ENCODE results near the gene DNM1L.

The DNM1L gene

GRCh38 chr12:32679091-32679919, at the start of gene DNM1L:
DNM1L (plus strand) TSS chr12:32679301; CDS start chr12:32679364, 63 bp downstream.
- Histone ChIP-seq H3K27ac (ENCODE audit: low read depth, low read length) (peak within 1 kb of the TSS; percentile 93), H3K4me1 (ENCODE audit: control insufficient read depth, insufficient read depth, low read length) (peaks cover 9% of the 10 kb centered on the region), H3K9ac (ENCODE audit: low read depth, low read length) (peak within 1 kb of the TSS; percentile 84), H3K27me3 (ENCODE audit: control insufficient read depth, insufficient read depth, low read length) (no peaks in the 10 kb centered on the region), H3K9me3 (ENCODE audit: control insufficient read depth, insufficient read depth, low read length) (no peaks in the 10 kb centered on the region), H3K36me3 (ENCODE audit: control insufficient read depth, insufficient read depth, low read length) (peaks cover 4% of the 10 kb centered on the region; the same call in 1 of the 2 replicates), H3K4me3 (ENCODE audit: low read depth, low read length) (peak within 1 kb of the TSS; percentile 84)

GRCh38 chr12:32641287-32641901, 37.7 kb upstream of the DNM1L start:
- Histone ChIP-seq H3K27ac (ENCODE audit: low read depth, low read length) (no peak overlapping the region), H3K4me3 (ENCODE audit: low read depth, low read length) (no peak overlapping the region), H3K4me1 (ENCODE audit: control insufficient read depth, insufficient read depth, low read length) (no peaks in the 10 kb centered on the region), H3K27me3 (ENCODE audit: control insufficient read depth, insufficient read depth, low read length) (no peaks in the 10 kb centered on the region), H3K9me3 (ENCODE audit: control insufficient read depth, insufficient read depth, low read length) (no peaks in the 10 kb centered on the region), H3K36me3 (ENCODE audit: control insufficient read depth, insufficient read depth, low read length) (peaks cover 82% of the 10 kb centered on the region), H3K9ac (ENCODE audit: low read depth, low read length) (no peak overlapping the region)

- Histone ChIP-seq H3K9me3 (ENCODE audit: control insufficient read depth, insufficient read depth, low read length) (no peaks in the 10 kb centered on the region), H3K4me1 (ENCODE audit: control insufficient read depth, insufficient read depth, low read length) (no peaks in the 10 kb centered on the region)
Measured at GRCh38 chr12:32644431-32644830, 34.7 kb upstream of the DNM1L start.

GRCh38 chr12:32647275-32647674, 31.8 kb upstream of the DNM1L start:
- Histone ChIP-seq H3K9ac (ENCODE audit: low read depth, low read length) (no peak overlapping the region), H3K27me3 (ENCODE audit: control insufficient read depth, insufficient read depth, low read length) (no peaks in the 10 kb centered on the region)

More at GRCh38 chr12:32644431-32644830, 34.7 kb upstream of the DNM1L start:
- Histone ChIP-seq H3K4me3 (ENCODE audit: low read depth, low read length) (no peak overlapping the region), H3K9ac (ENCODE audit: low read depth, low read length) (no peak overlapping the region), H3K36me3 (ENCODE audit: control insufficient read depth, insufficient read depth, low read length) (peaks cover 59% of the 10 kb centered on the region), H3K27me3 (ENCODE audit: control insufficient read depth, insufficient read depth, low read length) (no peaks in the 10 kb centered on the region), H3K27ac (ENCODE audit: low read depth, low read length) (no peak overlapping the region)

GRCh38 chr12:32650508-32650907, 28.6 kb upstream of the DNM1L start:
- Histone ChIP-seq H3K4me1 (ENCODE audit: control insufficient read depth, insufficient read depth, low read length) (no peaks in the 10 kb centered on the region), H3K36me3 (ENCODE audit: control insufficient read depth, insufficient read depth, low read length) (peaks cover 3% of the 10 kb centered on the region), H3K4me3 (ENCODE audit: low read depth, low read length) (no peak overlapping the region), H3K9me3 (ENCODE audit: control insufficient read depth, insufficient read depth, low read length) (no peaks in the 10 kb centered on the region), H3K27ac (ENCODE audit: low read depth, low read length) (no peak overlapping the region), H3K27me3 (ENCODE audit: control insufficient read depth, insufficient read depth, low read length) (no peaks in the 10 kb centered on the region), H3K9ac (ENCODE audit: low read depth, low read length) (no peak overlapping the region)

More at GRCh38 chr12:32647275-32647674, 31.8 kb upstream of the DNM1L start:
- H3K36me3 ChIP-seq (ENCODE audit: control insufficient read depth, insufficient read depth, low read length) = peaks cover 31% of the 10 kb centered on the region
- H3K4me1 ChIP-seq (ENCODE audit: control insufficient read depth, insufficient read depth, low read length) = no peaks in the 10 kb centered on the region
- H3K4me3 ChIP-seq (ENCODE audit: low read depth, low read length) = no peak overlapping the region
- H3K27ac ChIP-seq (ENCODE audit: low read depth, low read length) = no peak overlapping the region
- H3K9me3 ChIP-seq (ENCODE audit: control insufficient read depth, insufficient read depth, low read length) = no peaks in the 10 kb centered on the region

GRCh38 chr12:32651151-32651955, 27.7 kb upstream of the DNM1L start:
- no peaks in the 10 kb centered on the region for H3K4me1 ChIP-seq (ENCODE audit: control insufficient read depth, insufficient read depth, low read length)
- H3K27me3 ChIP-seq (ENCODE audit: control insufficient read depth, insufficient read depth, low read length) = no peaks in the 10 kb centered on the region
- H3K9ac ChIP-seq (ENCODE audit: low read depth, low read length) = no peak overlapping the region
- no peak overlapping the region for H3K27ac ChIP-seq (ENCODE audit: low read depth, low read length)
- H3K4me3 ChIP-seq (ENCODE audit: low read depth, low read length) = no peak overlapping the region
- peaks cover under 1% of the 10 kb centered on the region for H3K36me3 ChIP-seq (ENCODE audit: control insufficient read depth, insufficient read depth, low read length)
- H3K9me3 ChIP-seq (ENCODE audit: control insufficient read depth, insufficient read depth, low read length) = no peaks in the 10 kb centered on the region

- no peak overlapping the region for H3K4me3 ChIP-seq (ENCODE audit: low read depth, low read length)
- no peak overlapping the region for H3K27ac ChIP-seq (ENCODE audit: low read depth, low read length)
- H3K27me3 ChIP-seq (ENCODE audit: control insufficient read depth, insufficient read depth, low read length) = no peaks in the 10 kb centered on the region
- H3K4me1 ChIP-seq (ENCODE audit: control insufficient read depth, insufficient read depth, low read length) = no peaks in the 10 kb centered on the region
- no peak overlapping the region for H3K9ac ChIP-seq (ENCODE audit: low read depth, low read length)
- no peaks in the 10 kb centered on the region for H3K36me3 ChIP-seq (ENCODE audit: control insufficient read depth, insufficient read depth, low read length)
- no peaks in the 10 kb centered on the region for H3K9me3 ChIP-seq (ENCODE audit: control insufficient read depth, insufficient read depth, low read length)
Measured at GRCh38 chr12:32651956-32652210, 27.2 kb upstream of the DNM1L start.

- Histone ChIP-seq H3K4me1 (ENCODE audit: control insufficient read depth, insufficient read depth, low read length) (no peaks in the 10 kb centered on the region), H3K36me3 (ENCODE audit: control insufficient read depth, insufficient read depth, low read length) (no peaks in the 10 kb centered on the region), H3K4me3 (ENCODE audit: low read depth, low read length) (no peak overlapping the region), H3K9me3 (ENCODE audit: control insufficient read depth, insufficient read depth, low read length) (no peaks in the 10 kb centered on the region), H3K9ac (ENCODE audit: low read depth, low read length) (no peak overlapping the region), H3K27ac (ENCODE audit: low read depth, low read length) (no peak overlapping the region), H3K27me3 (ENCODE audit: control insufficient read depth, insufficient read depth, low read length) (no peaks in the 10 kb centered on the region)
Measured at GRCh38 chr12:32659908-32660440, 19.1 kb upstream of the DNM1L start.

GRCh38 chr12:32661706-32662105, 17.4 kb upstream of the DNM1L start:
- no peak overlapping the region for H3K27ac ChIP-seq (ENCODE audit: low read depth, low read length)
- no peak overlapping the region for H3K9ac ChIP-seq (ENCODE audit: low read depth, low read length)
- H3K36me3 ChIP-seq (ENCODE audit: control insufficient read depth, insufficient read depth, low read length) = no peaks in the 10 kb centered on the region
- H3K4me3 ChIP-seq (ENCODE audit: low read depth, low read length) = no peak overlapping the region
- H3K27me3 ChIP-seq (ENCODE audit: control insufficient read depth, insufficient read depth, low read length) = no peaks in the 10 kb centered on the region
- H3K9me3 ChIP-seq (ENCODE audit: control insufficient read depth, insufficient read depth, low read length) = no peaks in the 10 kb centered on the region
- H3K4me1 ChIP-seq (ENCODE audit: control insufficient read depth, insufficient read depth, low read length) = no peaks in the 10 kb centered on the region

GRCh38 chr12:32662665-32663064, 16.4 kb upstream of the DNM1L start:
- no peaks in the 10 kb centered on the region for H3K36me3 ChIP-seq (ENCODE audit: control insufficient read depth, insufficient read depth, low read length)
- H3K27me3 ChIP-seq (ENCODE audit: control insufficient read depth, insufficient read depth, low read length) = no peaks in the 10 kb centered on the region
- H3K9ac ChIP-seq (ENCODE audit: low read depth, low read length) = no peak overlapping the region
- no peak overlapping the region for H3K4me3 ChIP-seq (ENCODE audit: low read depth, low read length)
- no peaks in the 10 kb centered on the region for H3K4me1 ChIP-seq (ENCODE audit: control insufficient read depth, insufficient read depth, low read length)
- no peak overlapping the region for H3K27ac ChIP-seq (ENCODE audit: low read depth, low read length)
- no peaks in the 10 kb centered on the region for H3K9me3 ChIP-seq (ENCODE audit: control insufficient read depth, insufficient read depth, low read length)
